SK-N-SH treated with all-trans-retinoic acid at 6 μM for 48 hours (cell line): ENCODE data around the gene TEX261.

Experiments used
- ATAC-seq: fragments of 200-7000 bp; cut with Tn5 transposase; 3 replicates; pipeline ENCODE4 v1.9.1; 2020; ENCODE audit warnings: mild to moderate bottlenecking, moderate library complexity
- ARNTL ChIP-seq: fragments of 450-650 bp; formaldehyde crosslinking; IDR thresholded peaks from 2 replicates; pipeline ENCODE4 v1.5.0; 2020; ENCODE audit warnings: low read depth, mild to moderate bottlenecking, moderate library complexity, borderline replicate concordance
- BACH2 ChIP-seq: fragments of 250-450 bp; sonication (Bioruptor Pico); IDR thresholded peaks from 2 replicates; pipeline ENCODE4 v1.9.0; 2021; ENCODE audit warnings: mild to moderate bottlenecking, borderline replicate concordance
- CSDC2 ChIP-seq: fragments of 250-450 bp; sonication (Bioruptor Pico); IDR thresholded peaks from 2 replicates; pipeline ENCODE4 v1.5.0; 2020; ENCODE audit warnings: mild to moderate bottlenecking, moderate library complexity
- ESRRG ChIP-seq: fragments of 250-450 bp; sonication (Bioruptor Pico); IDR thresholded peaks from 2 replicates; pipeline ENCODE4 v1.6.1; 2021; ENCODE audit warnings: mild to moderate bottlenecking
- GLIS3 ChIP-seq: fragments of 250-450 bp; sonication (Bioruptor Pico); IDR thresholded peaks from 2 replicates; pipeline ENCODE4 v1.5.0; 2020; ENCODE audit warnings: mild to moderate bottlenecking, moderate library complexity
- ISL1 ChIP-seq: fragments of 250-450 bp; sonication (Bioruptor Pico); IDR thresholded peaks from 2 replicates; pipeline ENCODE4 v2.1.2; 2022; ENCODE audit warnings: mild to moderate bottlenecking, moderate library complexity
- PPARA ChIP-seq: fragments of 250-450 bp; sonication (Bioruptor Pico); IDR thresholded peaks from 2 replicates; pipeline ENCODE4 v1.5.0; 2020; ENCODE audit warnings: mild to moderate bottlenecking, borderline replicate concordance
- RARB ChIP-seq: fragments of 250-450 bp; sonication (Bioruptor Pico); IDR thresholded peaks from 2 replicates; pipeline ENCODE4 v1.8.0; 2021; ENCODE audit warnings: mild to moderate bottlenecking, moderate library complexity
- SNAI2 ChIP-seq: fragments of 250-450 bp; sonication (Bioruptor Pico); IDR thresholded peaks from 2 replicates; pipeline ENCODE4 v1.5.0; 2020; ENCODE audit warnings: mild to moderate bottlenecking, moderate library complexity
- TCF4 ChIP-seq: fragments of 250-450 bp; sonication (Bioruptor Pico); IDR thresholded peaks from 2 replicates; pipeline ENCODE4 v1.8.0; 2021; ENCODE audit warnings: mild to moderate bottlenecking, moderate library complexity, borderline replicate concordance
- TOX ChIP-seq: fragments of 250-450 bp; sonication (Bioruptor Pico); IDR thresholded peaks from 2 replicates; pipeline ENCODE4 v1.8.0; 2021; ENCODE audit warnings: mild to moderate bottlenecking, moderate library complexity, borderline replicate concordance
- ZC3H10 ChIP-seq: fragments of 250-450 bp; sonication (Bioruptor Pico); IDR thresholded peaks from 2 replicates; pipeline ENCODE4 v1.5.1; 2021; ENCODE audit warnings: mild to moderate bottlenecking, moderate library complexity
- ZFP3 ChIP-seq: fragments of 250-450 bp; sonication (Bioruptor Pico); IDR thresholded peaks from 2 replicates; pipeline ENCODE4 v1.5.0; 2020; ENCODE audit warnings: mild to moderate bottlenecking, moderate library complexity
- ZFP30 ChIP-seq: fragments of 450-650 bp; formaldehyde crosslinking; IDR thresholded peaks from 2 replicates; pipeline ENCODE4 v1.5.0; 2022; ENCODE audit warnings: mild to moderate bottlenecking, moderate library complexity
- ZNF565 ChIP-seq: fragments of 450-650 bp; formaldehyde crosslinking; conservative IDR thresholded peaks from 2 replicates; pipeline ENCODE4 v1.5.0; 2020; ENCODE audit warnings: low read depth, mild to moderate bottlenecking, moderate library complexity
- ZNF70 ChIP-seq: fragments of 450-650 bp; formaldehyde crosslinking; IDR thresholded peaks from 2 replicates; pipeline ENCODE4 v1.5.0; 2020; ENCODE audit warnings: mild to moderate bottlenecking, moderate library complexity
- ZNF8 ChIP-seq: fragments of 450-650 bp; formaldehyde crosslinking; IDR thresholded peaks from 2 replicates; pipeline ENCODE4 v1.5.0; 2020; ENCODE audit warnings: mild to moderate bottlenecking, moderate library complexity
- TF ChIP-seq, protein P1 (sequence below): fragments of 250-450 bp; sonication (Bioruptor Pico); IDR thresholded peaks from 2 replicates; pipeline ENCODE4 v1.5.1; 2021; ENCODE audit warnings: mild to moderate bottlenecking, moderate library complexity
- TF ChIP-seq, protein P2 (sequence below): fragments of 250-450 bp; sonication (Bioruptor Pico); IDR thresholded peaks from 2 replicates; pipeline ENCODE4 v1.8.0; 2020; ENCODE audit warnings: mild to moderate bottlenecking, moderate library complexity, borderline replicate concordance
- TF ChIP-seq, protein P3 (sequence below): fragments of 250-450 bp; sonication (Bioruptor Pico); IDR thresholded peaks from 2 replicates; pipeline ENCODE4 v1.5.1; 2020; ENCODE audit warnings: low read depth, mild to moderate bottlenecking, moderate library complexity
- TF ChIP-seq, protein P4 (sequence below): fragments of 250-450 bp; sonication (Bioruptor Pico); IDR thresholded peaks from 2 replicates; pipeline ENCODE4 v1.8.0; 2021; ENCODE audit warnings: low read depth, mild to moderate bottlenecking, moderate library complexity, borderline replicate concordance
- TF ChIP-seq, protein P5 (sequence below): fragments of 250-450 bp; sonication (Bioruptor Pico); IDR thresholded peaks from 2 replicates; pipeline ENCODE4 v1.5.0; 2020; ENCODE audit warnings: mild to moderate bottlenecking, moderate library complexity

The TEX261 gene

DNA sequence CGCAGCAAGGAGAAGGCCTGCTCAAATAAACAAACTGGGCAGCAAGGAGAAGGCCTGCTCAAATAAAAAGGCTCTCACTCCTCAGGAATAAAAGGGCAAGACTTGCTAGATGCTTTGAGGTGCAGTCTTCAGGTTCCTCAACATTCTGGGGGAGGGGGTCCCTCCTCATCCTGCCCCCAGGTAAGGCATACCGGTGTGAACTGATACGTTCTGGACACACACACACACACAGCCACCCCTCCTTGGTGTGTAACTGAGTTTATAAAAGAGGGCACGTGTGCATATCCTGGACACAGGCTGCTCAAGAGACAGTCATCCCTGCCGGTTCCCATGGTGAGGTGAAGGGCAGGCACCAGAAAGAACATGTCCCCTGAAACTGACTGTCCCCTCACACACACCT is 4.5 kb downstream of the TEX261 start:
- no peak for TF ChIP-seq ESRRG (CRISPR knock-in tag)
- TF ChIP-seq, protein P1, sequence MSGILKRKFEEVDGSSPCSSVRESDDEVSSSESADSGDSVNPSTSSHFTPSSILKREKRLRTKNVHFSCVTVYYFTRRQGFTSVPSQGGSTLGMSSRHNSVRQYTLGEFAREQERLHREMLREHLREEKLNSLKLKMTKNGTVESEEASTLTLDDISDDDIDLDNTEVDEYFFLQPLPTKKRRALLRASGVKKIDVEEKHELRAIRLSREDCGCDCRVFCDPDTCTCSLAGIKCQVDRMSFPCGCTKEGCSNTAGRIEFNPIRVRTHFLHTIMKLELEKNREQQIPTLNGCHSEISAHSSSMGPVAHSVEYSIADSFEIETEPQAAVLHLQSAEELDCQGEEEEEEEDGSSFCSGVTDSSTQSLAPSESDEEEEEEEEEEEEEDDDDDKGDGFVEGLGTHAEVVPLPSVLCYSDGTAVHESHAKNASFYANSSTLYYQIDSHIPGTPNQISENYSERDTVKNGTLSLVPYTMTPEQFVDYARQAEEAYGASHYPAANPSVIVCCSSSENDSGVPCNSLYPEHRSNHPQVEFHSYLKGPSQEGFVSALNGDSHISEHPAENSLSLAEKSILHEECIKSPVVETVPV: no peak
- TF ChIP-seq, protein P2, sequence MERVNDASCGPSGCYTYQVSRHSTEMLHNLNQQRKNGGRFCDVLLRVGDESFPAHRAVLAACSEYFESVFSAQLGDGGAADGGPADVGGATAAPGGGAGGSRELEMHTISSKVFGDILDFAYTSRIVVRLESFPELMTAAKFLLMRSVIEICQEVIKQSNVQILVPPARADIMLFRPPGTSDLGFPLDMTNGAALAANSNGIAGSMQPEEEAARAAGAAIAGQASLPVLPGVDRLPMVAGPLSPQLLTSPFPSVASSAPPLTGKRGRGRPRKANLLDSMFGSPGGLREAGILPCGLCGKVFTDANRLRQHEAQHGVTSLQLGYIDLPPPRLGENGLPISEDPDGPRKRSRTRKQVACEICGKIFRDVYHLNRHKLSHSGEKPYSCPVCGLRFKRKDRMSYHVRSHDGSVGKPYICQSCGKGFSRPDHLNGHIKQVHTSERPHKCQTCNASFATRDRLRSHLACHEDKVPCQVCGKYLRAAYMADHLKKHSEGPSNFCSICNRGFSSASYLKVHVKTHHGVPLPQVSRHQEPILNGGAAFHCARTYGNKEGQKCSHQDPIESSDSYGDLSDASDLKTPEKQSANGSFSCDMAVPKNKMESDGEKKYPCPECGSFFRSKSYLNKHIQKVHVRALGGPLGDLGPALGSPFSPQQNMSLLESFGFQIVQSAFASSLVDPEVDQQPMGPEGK (CRISPR knock-in tag): no peak
- no peak for TF ChIP-seq ZNF70 (CRISPR knock-in tag)
- no peak for TF ChIP-seq CSDC2 (CRISPR knock-in tag)
- no peak for TF ChIP-seq ZFP30 (CRISPR knock-in tag)
- no peak for TF ChIP-seq RARB
- TF ChIP-seq ARNTL (CRISPR knock-in tag): no peak
- TF ChIP-seq ZNF565 (CRISPR knock-in tag): no peak
- TF ChIP-seq, protein P3, sequence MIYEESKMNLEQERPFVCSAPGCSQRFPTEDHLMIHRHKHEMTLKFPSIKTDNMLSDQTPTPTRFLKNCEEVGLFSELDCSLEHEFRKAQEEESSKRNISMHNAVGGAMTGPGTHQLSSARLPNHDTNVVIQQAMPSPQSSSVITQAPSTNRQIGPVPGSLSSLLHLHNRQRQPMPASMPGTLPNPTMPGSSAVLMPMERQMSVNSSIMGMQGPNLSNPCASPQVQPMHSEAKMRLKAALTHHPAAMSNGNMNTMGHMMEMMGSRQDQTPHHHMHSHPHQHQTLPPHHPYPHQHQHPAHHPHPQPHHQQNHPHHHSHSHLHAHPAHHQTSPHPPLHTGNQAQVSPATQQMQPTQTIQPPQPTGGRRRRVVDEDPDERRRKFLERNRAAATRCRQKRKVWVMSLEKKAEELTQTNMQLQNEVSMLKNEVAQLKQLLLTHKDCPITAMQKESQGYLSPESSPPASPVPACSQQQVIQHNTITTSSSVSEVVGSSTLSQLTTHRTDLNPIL (CRISPR knock-in tag): no peak
- TF ChIP-seq, protein P4, sequence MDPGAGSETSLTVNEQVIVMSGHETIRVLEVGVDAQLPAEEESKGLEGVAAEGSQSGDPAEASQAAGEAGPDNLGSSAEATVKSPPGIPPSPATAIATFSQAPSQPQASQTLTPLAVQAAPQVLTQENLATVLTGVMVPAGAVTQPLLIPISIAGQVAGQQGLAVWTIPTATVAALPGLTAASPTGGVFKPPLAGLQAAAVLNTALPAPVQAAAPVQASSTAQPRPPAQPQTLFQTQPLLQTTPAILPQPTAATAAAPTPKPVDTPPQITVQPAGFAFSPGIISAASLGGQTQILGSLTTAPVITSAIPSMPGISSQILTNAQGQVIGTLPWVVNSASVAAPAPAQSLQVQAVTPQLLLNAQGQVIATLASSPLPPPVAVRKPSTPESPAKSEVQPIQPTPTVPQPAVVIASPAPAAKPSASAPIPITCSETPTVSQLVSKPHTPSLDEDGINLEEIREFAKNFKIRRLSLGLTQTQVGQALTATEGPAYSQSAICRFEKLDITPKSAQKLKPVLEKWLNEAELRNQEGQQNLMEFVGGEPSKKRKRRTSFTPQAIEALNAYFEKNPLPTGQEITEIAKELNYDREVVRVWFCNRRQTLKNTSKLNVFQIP: no peak
- no peak for TF ChIP-seq ZFP3
- no peak for TF ChIP-seq TCF4 (CRISPR knock-in tag)
- TF ChIP-seq ZNF8 (CRISPR knock-in tag): no peak
- TF ChIP-seq TOX (CRISPR knock-in tag): no peak
- TF ChIP-seq BACH2: no peak
- TF ChIP-seq, protein P5, sequence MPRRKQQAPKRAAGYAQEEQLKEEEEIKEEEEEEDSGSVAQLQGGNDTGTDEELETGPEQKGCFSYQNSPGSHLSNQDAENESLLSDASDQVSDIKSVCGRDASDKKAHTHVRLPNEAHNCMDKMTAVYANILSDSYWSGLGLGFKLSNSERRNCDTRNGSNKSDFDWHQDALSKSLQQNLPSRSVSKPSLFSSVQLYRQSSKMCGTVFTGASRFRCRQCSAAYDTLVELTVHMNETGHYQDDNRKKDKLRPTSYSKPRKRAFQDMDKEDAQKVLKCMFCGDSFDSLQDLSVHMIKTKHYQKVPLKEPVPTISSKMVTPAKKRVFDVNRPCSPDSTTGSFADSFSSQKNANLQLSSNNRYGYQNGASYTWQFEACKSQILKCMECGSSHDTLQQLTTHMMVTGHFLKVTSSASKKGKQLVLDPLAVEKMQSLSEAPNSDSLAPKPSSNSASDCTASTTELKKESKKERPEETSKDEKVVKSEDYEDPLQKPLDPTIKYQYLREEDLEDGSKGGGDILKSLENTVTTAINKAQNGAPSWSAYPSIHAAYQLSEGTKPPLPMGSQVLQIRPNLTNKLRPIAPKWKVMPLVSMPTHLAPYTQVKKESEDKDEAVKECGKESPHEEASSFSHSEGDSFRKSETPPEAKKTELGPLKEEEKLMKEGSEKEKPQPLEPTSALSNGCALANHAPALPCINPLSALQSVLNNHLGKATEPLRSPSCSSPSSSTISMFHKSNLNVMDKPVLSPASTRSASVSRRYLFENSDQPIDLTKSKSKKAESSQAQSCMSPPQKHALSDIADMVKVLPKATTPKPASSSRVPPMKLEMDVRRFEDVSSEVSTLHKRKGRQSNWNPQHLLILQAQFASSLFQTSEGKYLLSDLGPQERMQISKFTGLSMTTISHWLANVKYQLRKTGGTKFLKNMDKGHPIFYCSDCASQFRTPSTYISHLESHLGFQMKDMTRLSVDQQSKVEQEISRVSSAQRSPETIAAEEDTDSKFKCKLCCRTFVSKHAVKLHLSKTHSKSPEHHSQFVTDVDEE: no peak
- no peak for ATAC-seq

DNA sequence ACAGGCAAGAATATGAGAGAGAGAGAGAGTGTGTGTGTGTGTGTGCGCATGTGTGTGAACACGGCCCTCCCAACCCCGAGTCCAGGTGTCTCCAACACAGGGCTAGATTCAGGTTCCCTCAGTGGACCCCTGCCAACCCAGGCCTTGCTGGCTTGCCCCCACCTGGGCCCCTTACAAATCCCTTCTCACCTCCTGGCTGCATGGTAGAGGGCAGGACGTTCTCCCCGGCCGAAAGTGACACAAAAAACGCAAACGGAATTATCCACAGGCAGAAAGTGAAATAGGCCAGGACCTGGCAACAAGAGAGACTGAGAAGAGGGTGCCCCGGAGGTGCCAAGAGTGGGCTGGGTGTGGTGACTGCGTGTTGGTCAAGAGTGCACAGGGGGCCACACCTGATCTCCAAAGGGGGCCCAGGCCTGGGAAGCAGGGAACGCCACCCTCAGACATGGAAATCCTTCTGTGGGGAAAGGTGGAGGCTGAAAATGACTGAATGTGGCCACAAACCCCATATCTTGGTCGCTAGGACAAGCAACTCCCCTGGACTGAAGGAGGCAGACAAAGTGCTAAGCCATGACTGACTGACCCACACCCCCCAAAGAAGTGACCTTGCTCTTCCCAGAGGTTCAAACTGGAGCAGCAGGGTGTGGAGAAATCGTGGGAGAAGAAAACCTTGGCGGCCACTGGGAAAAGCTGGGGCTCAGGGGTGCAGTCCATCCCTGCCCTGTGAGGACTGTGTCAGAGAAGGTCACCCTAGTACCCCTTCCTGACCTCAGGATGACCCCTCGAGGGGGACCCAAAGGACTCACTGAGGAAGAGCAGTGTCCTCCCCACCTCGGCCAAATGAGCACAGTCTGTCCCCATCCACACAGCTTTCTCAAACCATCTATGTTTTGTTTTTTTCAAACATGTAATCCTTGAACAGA is 5.7 kb downstream of the TEX261 start:
- TF ChIP-seq ZNF70 (CRISPR knock-in tag) (no peak), ARNTL (CRISPR knock-in tag) (no peak), PPARA (CRISPR knock-in tag) (no peak), TCF4 (CRISPR knock-in tag) (no peak), ESRRG (CRISPR knock-in tag) (no peak), ZNF565 (CRISPR knock-in tag) (no peak), SNAI2 (CRISPR knock-in tag) (no peak), GLIS3 (CRISPR knock-in tag) (no peak), ISL1 (CRISPR knock-in tag) (no peak), ZFP3 (no peak), CSDC2 (CRISPR knock-in tag) (no peak), ZC3H10 (CRISPR knock-in tag) (no peak), ZNF8 (CRISPR knock-in tag) (no peak), TOX (CRISPR knock-in tag) (no peak)
- TF ChIP-seq, protein P4: no peak
- TF ChIP-seq, protein P2 (CRISPR knock-in tag): no peak
- ATAC-seq: no peak
